Cardiac muscle cell (in vitro differentiated cells and primary cell): Measurements from ENCODE around the gene MGST2. TPM values are rescaled to one million over a fixed set of nuclear protein-coding genes. Genes with fewer than 3 reads are reported as not detected.

Experiments
- DNase-seq, 2 donors: peaks; one replicate each; pipeline versions ENCODE4 v3.0.0 to v3.0.0-alpha.2; 2010 to 2017; ENCODE audit warnings: low read depth in 1 of 2, low spot score in 1 of 2
- H3K27ac ChIP-seq: fragments of 200-600 bp; sonication (generic); 2 replicates; pipeline ENCODE4 v1.5.1; 2016
- H3K27me3 ChIP-seq: fragments of 200-600 bp; sonication (generic); 2 replicates; pipeline ENCODE4 v1.6.0; 2016; ENCODE audit warnings: control low read depth
- H3K36me3 ChIP-seq: fragments of 200-600 bp; sonication (generic); 2 replicates; pipeline ENCODE4 v1.5.1; 2016; ENCODE audit warnings: control low read depth
- H3K4me1 ChIP-seq: fragments of 200-600 bp; sonication (generic); 2 replicates; pipeline ENCODE4 v1.8.1; 2017; ENCODE audit warnings: low read depth, mild to moderate bottlenecking, mixed run types
- H3K4me3 ChIP-seq: fragments of 200-600 bp; sonication (generic); 2 replicates; pipeline ENCODE4 v1.5.1; 2016; ENCODE audit warnings: mild to moderate bottlenecking
- H3K9me3 ChIP-seq: fragments of 200-600 bp; sonication (generic); 2 replicates; pipeline ENCODE4 v1.5.1; 2017; ENCODE audit warnings: low read depth, mild to moderate bottlenecking, control low read depth
- CTCF ChIP-seq: IDR thresholded peaks from 2 replicates; pipeline ENCODE4 v1.5.1; 2012; ENCODE audit warnings: low read depth, mild to moderate bottlenecking, low read length
- polyA plus RNA-seq: library from polyadenylated mRNA; unstranded; fragments of >200 nt; fragmentation: Nextera tagmentation; extraction: Ambion mirVana; gene quantifications from 2 replicates; pipeline ENCODE4 v1.2.1, GENCODE V29; 2016
- total RNA-seq: library from RNA; depleted of rRNA; stranded (reverse); fragments of >200 nt; gene quantifications from 2 replicates; pipeline ENCODE4 v1.2.3, GENCODE V29; 2016

MGST2 gene
- total and polyA plus RNA-seq, 2 experiments from 2014 or later = 36.5 to 90.8 TPM

- no peak for TF ChIP-seq CTCF
- no peaks in the 10 kb centered on the region for H3K27me3 ChIP-seq
- peaks cover 33% of the 10 kb centered on the region for H3K4me1 ChIP-seq
- H3K36me3 ChIP-seq = no peaks in the 10 kb centered on the region
- peak in 1 of 2 donors; percentile 66 for DNase-seq
- no peak overlapping the region for H3K4me3 ChIP-seq
- H3K9me3 ChIP-seq = no peaks in the 10 kb centered on the region
- peak overlapping the region; percentile 62 for H3K27ac ChIP-seq
These were observed 45.8 kb downstream of the MGST2 start for GRCh38 chr4:139711461-139711860.

DNA sequence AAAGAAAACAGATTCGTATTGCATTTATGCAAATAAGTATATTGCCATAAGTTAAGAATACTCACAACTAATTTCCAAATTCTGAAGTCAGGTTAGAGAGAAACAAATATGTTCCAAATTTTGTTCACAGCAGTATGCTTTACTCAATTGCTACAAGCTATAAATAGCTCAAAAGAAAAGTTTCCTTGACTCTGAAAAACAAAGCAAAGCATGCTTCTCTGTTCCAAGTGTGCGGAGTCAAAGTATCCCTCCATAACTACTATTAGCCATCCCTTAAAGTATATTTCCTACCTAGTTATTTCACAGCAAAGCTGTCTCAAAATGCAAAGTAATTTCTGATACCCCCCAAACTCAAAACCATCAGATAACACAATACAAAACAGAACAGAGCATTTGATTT lies 47.3 kb downstream of the MGST2 start:
- TF ChIP-seq CTCF = no peak
- Histone ChIP-seq H3K36me3 (no peaks in the 10 kb centered on the region), H3K4me1 (peaks cover 33% of the 10 kb centered on the region), H3K4me3 (no peak overlapping the region), H3K27ac (peak overlapping the region; percentile 62), H3K9me3 (no peaks in the 10 kb centered on the region), H3K27me3 (no peaks in the 10 kb centered on the region)
- DNase-seq = no peak

DNA sequence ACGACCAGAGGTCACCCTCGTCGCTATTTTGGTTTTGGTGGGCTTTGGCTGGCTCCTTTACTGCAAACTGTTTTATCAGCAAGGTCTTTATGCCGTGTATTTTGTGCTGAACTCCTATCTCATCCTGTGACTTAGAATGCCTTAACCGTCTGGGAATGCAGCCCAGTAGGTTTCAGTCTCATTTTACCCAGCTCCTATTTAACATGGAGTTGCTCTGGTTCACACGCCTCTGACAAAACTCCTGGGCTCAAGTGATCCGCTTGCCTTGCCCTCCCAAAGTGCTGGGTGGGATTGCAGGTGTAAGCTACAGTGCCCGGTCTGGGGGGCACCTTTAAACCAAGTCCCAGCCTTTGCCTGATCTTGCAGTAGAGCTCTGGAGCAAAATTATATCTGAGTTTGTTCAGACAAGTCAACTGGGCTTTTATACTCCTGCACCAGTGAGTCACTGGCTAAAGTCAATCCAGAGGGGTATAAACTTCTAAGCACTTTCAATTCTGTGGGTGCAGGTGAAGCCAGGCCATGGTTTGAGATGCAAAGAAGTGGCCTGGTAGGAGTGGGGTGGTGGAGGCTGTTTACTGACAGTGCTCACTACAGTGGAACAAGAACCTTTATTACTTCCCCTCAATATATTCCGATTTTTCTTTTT lies 50.2 kb downstream of the MGST2 start:
- Histone ChIP-seq H3K27ac (peak overlapping the region; percentile 79), H3K4me1 (peaks cover 33% of the 10 kb centered on the region), H3K27me3 (no peaks in the 10 kb centered on the region), H3K36me3 (peaks cover 6% of the 10 kb centered on the region), H3K4me3 (no peak overlapping the region), H3K9me3 (no peaks in the 10 kb centered on the region)
- peak in 1 of 2 donors; percentile 15 for DNase-seq
- no peak for TF ChIP-seq CTCF

- Histone ChIP-seq H3K36me3 (peaks cover 6% of the 10 kb centered on the region), H3K9me3 (no peaks in the 10 kb centered on the region), H3K4me1 (peaks cover 17% of the 10 kb centered on the region), H3K27me3 (no peaks in the 10 kb centered on the region), H3K4me3 (no peak overlapping the region), H3K27ac (no peak overlapping the region)
- TF ChIP-seq CTCF = no peak
- DNase-seq = no peak
These were observed 52.7 kb downstream of the MGST2 start for GRCh38 chr4:139718358-139718757.

DNA sequence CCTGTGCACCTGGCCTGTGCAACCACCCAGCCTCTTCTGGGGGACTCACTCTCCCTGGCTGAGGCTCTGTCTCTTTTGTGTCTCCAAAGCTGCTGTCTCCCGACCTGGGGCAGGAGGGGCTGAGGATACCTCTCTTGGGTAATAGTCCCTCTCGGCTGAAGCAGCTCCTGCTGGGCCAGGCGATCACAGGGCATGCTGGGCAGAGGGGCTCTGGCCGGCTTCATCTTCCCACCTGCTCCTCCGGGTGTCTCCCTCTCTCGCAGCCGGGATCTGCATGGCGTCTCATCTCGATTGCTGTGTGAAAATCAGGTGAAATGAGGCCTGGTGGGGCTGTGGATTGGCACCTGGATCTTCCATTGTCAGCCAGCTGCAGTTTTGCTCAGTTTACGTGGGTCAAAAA lies 53.2 kb downstream of the MGST2 start:
- Histone ChIP-seq H3K4me3 (no peak overlapping the region), H3K36me3 (peaks cover 6% of the 10 kb centered on the region), H3K27ac (no peak overlapping the region), H3K4me1 (peaks cover 12% of the 10 kb centered on the region), H3K27me3 (no peaks in the 10 kb centered on the region), H3K9me3 (no peaks in the 10 kb centered on the region)
- TF ChIP-seq CTCF = no peak
- DNase-seq = no peak
